SK-N-SH treated with all-trans-retinoic acid at 6 μM for 48 hours (cell line): ENCODE measurements around the gene DHRS13.
A peak's percentile ranks its signal among the peaks of the same experiment; 100 is the strongest.

Experiments used
- ATAC-seq: fragments of 200-7000 bp; cut with Tn5 transposase; 3 replicates; pipeline ENCODE4 v1.9.1; 2020; ENCODE audit warnings: mild to moderate bottlenecking, moderate library complexity
- ARNTL ChIP-seq: fragments of 450-650 bp; formaldehyde crosslinking; IDR thresholded peaks from 2 replicates; pipeline ENCODE4 v1.5.0; 2020; ENCODE audit warnings: low read depth, mild to moderate bottlenecking, moderate library complexity, borderline replicate concordance
- BACH2 ChIP-seq: fragments of 250-450 bp; sonication (Bioruptor Pico); IDR thresholded peaks from 2 replicates; pipeline ENCODE4 v1.9.0; 2021; ENCODE audit warnings: mild to moderate bottlenecking, borderline replicate concordance
- CREB5 ChIP-seq: fragments of 250-450 bp; sonication (Bioruptor Pico); IDR thresholded peaks from 2 replicates; pipeline ENCODE4 v1.5.1; 2020; ENCODE audit warnings: low read depth, mild to moderate bottlenecking, moderate library complexity
- ESRRG ChIP-seq: fragments of 250-450 bp; sonication (Bioruptor Pico); IDR thresholded peaks from 2 replicates; pipeline ENCODE4 v1.6.1; 2021; ENCODE audit warnings: mild to moderate bottlenecking
- GLIS3 ChIP-seq: fragments of 250-450 bp; sonication (Bioruptor Pico); IDR thresholded peaks from 2 replicates; pipeline ENCODE4 v1.5.0; 2020; ENCODE audit warnings: mild to moderate bottlenecking, moderate library complexity
- ISL1 ChIP-seq: fragments of 250-450 bp; sonication (Bioruptor Pico); IDR thresholded peaks from 2 replicates; pipeline ENCODE4 v2.1.2; 2022; ENCODE audit warnings: mild to moderate bottlenecking, moderate library complexity
- OSR1 ChIP-seq: fragments of 250-450 bp; sonication (Bioruptor Pico); IDR thresholded peaks from 2 replicates; pipeline ENCODE4 v1.8.0; 2022; ENCODE audit warnings: moderate library complexity, mild to moderate bottlenecking, inconsistent platforms
- PATZ1 ChIP-seq: fragments of 250-450 bp; sonication (Bioruptor Pico); IDR thresholded peaks from 2 replicates; pipeline ENCODE4 v1.8.0; 2020; ENCODE audit warnings: mild to moderate bottlenecking, moderate library complexity, borderline replicate concordance
- POU6F1 ChIP-seq: fragments of 250-450 bp; sonication (Bioruptor Pico); IDR thresholded peaks from 2 replicates; pipeline ENCODE4 v1.8.0; 2021; ENCODE audit warnings: low read depth, mild to moderate bottlenecking, moderate library complexity, borderline replicate concordance
- RARB ChIP-seq: fragments of 250-450 bp; sonication (Bioruptor Pico); IDR thresholded peaks from 2 replicates; pipeline ENCODE4 v1.8.0; 2021; ENCODE audit warnings: mild to moderate bottlenecking, moderate library complexity
- SNAI2 ChIP-seq: fragments of 250-450 bp; sonication (Bioruptor Pico); IDR thresholded peaks from 2 replicates; pipeline ENCODE4 v1.5.0; 2020; ENCODE audit warnings: mild to moderate bottlenecking, moderate library complexity
- TCF4 ChIP-seq: fragments of 250-450 bp; sonication (Bioruptor Pico); IDR thresholded peaks from 2 replicates; pipeline ENCODE4 v1.8.0; 2021; ENCODE audit warnings: mild to moderate bottlenecking, moderate library complexity, borderline replicate concordance
- TOX ChIP-seq: fragments of 250-450 bp; sonication (Bioruptor Pico); IDR thresholded peaks from 2 replicates; pipeline ENCODE4 v1.8.0; 2021; ENCODE audit warnings: mild to moderate bottlenecking, moderate library complexity, borderline replicate concordance
- TSHZ2 ChIP-seq: fragments of 250-450 bp; sonication (Bioruptor Pico); IDR thresholded peaks from 2 replicates; pipeline ENCODE4 v1.5.0; 2020; ENCODE audit warnings: mild to moderate bottlenecking, moderate library complexity
- ZC3H10 ChIP-seq: fragments of 250-450 bp; sonication (Bioruptor Pico); IDR thresholded peaks from 2 replicates; pipeline ENCODE4 v1.5.1; 2021; ENCODE audit warnings: mild to moderate bottlenecking, moderate library complexity
- ZFP3 ChIP-seq: fragments of 250-450 bp; sonication (Bioruptor Pico); IDR thresholded peaks from 2 replicates; pipeline ENCODE4 v1.5.0; 2020; ENCODE audit warnings: mild to moderate bottlenecking, moderate library complexity
- ZFP30 ChIP-seq: fragments of 450-650 bp; formaldehyde crosslinking; IDR thresholded peaks from 2 replicates; pipeline ENCODE4 v1.5.0; 2022; ENCODE audit warnings: mild to moderate bottlenecking, moderate library complexity
- ZNF565 ChIP-seq: fragments of 450-650 bp; formaldehyde crosslinking; conservative IDR thresholded peaks from 2 replicates; pipeline ENCODE4 v1.5.0; 2020; ENCODE audit warnings: low read depth, mild to moderate bottlenecking, moderate library complexity
- ZNF70 ChIP-seq: fragments of 450-650 bp; formaldehyde crosslinking; IDR thresholded peaks from 2 replicates; pipeline ENCODE4 v1.5.0; 2020; ENCODE audit warnings: mild to moderate bottlenecking, moderate library complexity
- ZNF8 ChIP-seq: fragments of 450-650 bp; formaldehyde crosslinking; IDR thresholded peaks from 2 replicates; pipeline ENCODE4 v1.5.0; 2020; ENCODE audit warnings: mild to moderate bottlenecking, moderate library complexity

The DHRS13 gene

GRCh38 chr17:28880572-28880945 lies 22.3 kb downstream of the DHRS13 start (continued):
- TF ChIP-seq GLIS3 (CRISPR knock-in tag): no peak
- TF ChIP-seq TCF4 (CRISPR knock-in tag): no peak
- no peak for TF ChIP-seq ISL1 (CRISPR knock-in tag)
- no peak for TF ChIP-seq TOX (CRISPR knock-in tag)
- TF ChIP-seq POU6F1 (CRISPR knock-in tag): no peak
- TF ChIP-seq SNAI2 (CRISPR knock-in tag): no peak
- TF ChIP-seq ZC3H10: no peak
- no peak for TF ChIP-seq CREB5
- no peak for TF ChIP-seq OSR1
- no peak for TF ChIP-seq ZNF8
- TF ChIP-seq RARB (CRISPR knock-in tag): no peak
- TF ChIP-seq ZNF70: no peak
- TF ChIP-seq BACH2 (CRISPR knock-in tag): no peak

GRCh38 chr17:28879886-28880571 lies 22.9 kb downstream of the DHRS13 start:
- TF ChIP-seq ZC3H10 (no peak), GLIS3 (CRISPR knock-in tag) (no peak), PATZ1 (CRISPR knock-in tag) (no peak), OSR1 (no peak)
- TF ChIP-seq, all 23 proteins: peak for 0
- no peak for ATAC-seq

- peak; percentile 89 for ATAC-seq
- TF ChIP-seq ISL1 (CRISPR knock-in tag): no peak
- no peak for TF ChIP-seq BACH2 (CRISPR knock-in tag)
- TF ChIP-seq ESRRG (CRISPR knock-in tag): no peak
- no peak for TF ChIP-seq ZNF70
- no peak for TF ChIP-seq ZNF565 (CRISPR knock-in tag)
- no peak for TF ChIP-seq POU6F1 (CRISPR knock-in tag)
- no peak for TF ChIP-seq TCF4 (CRISPR knock-in tag)
- TF ChIP-seq ARNTL (CRISPR knock-in tag): no peak
- no peak for TF ChIP-seq TOX (CRISPR knock-in tag)
- TF ChIP-seq RARB (CRISPR knock-in tag): no peak
- TF ChIP-seq, all 23 proteins: peak for 0
These were observed 23.9 kb downstream of the DHRS13 start for GRCh38 chr17:28878981-28879380.

- ATAC-seq: no peak
- no peak for TF ChIP-seq ISL1 (CRISPR knock-in tag)
- TF ChIP-seq ZNF70: no peak
- no peak for TF ChIP-seq ZNF565 (CRISPR knock-in tag)
- no peak for TF ChIP-seq GLIS3 (CRISPR knock-in tag)
- no peak for TF ChIP-seq PATZ1 (CRISPR knock-in tag)
- no peak for TF ChIP-seq SNAI2 (CRISPR knock-in tag)
- TF ChIP-seq ZFP3: no peak
- TF ChIP-seq TOX (CRISPR knock-in tag): no peak
- no peak for TF ChIP-seq ESRRG (CRISPR knock-in tag)
- TF ChIP-seq TSHZ2 (CRISPR knock-in tag): no peak
- no peak for TF ChIP-seq ZFP30
- no peak for TF ChIP-seq POU6F1 (CRISPR knock-in tag)
- no peak for TF ChIP-seq ZC3H10
These were observed 24.5 kb downstream of the DHRS13 start for GRCh38 chr17:28878158-28878910.
